ENCODE measurements around the gene TOR3A.

TOR3A gene

GRCh38 chr1:179066471-179066870 lies 15.4 kb upstream of the TOR3A start:
- DNase-seq (ENCODE audit: low read depth in 3 of 3) = no peak

- no peak for DNase-seq (ENCODE audit: low read depth in 3 of 3)
Observed at GRCh38 chr1:179077396-179077795, 4.5 kb upstream of the TOR3A start.

GRCh38 chr1:179079113-179079761 lies 2.6 kb upstream of the TOR3A start:
- peak in 1 of 3 donors; percentile 25 for DNase-seq (ENCODE audit: low read depth in 3 of 3)

- peak in 1 of 3 donors; percentile 18 for DNase-seq (ENCODE audit: low read depth in 3 of 3)
Observed at GRCh38 chr1:179080866-179081686, 794 bp upstream of the TOR3A start.

- DNase-seq (ENCODE audit: low read depth in 3 of 3) = peak in 1 of 3 donors; percentile 9
Observed at GRCh38 chr1:179082333-179082998, 596 bp downstream of the TOR3A start.

- peak in 1 of 3 donors; percentile 8 for DNase-seq (ENCODE audit: low read depth in 3 of 3)
Observed at GRCh38 chr1:179082999-179083335, 1.1 kb downstream of the TOR3A start.

- DNase-seq (ENCODE audit: low read depth in 3 of 3) = no peak
Observed at GRCh38 chr1:179083533-179083932, 1.7 kb downstream of the TOR3A start.

- no peak for DNase-seq (ENCODE audit: low read depth in 3 of 3)
Observed at GRCh38 chr1:179087665-179088064, 5.8 kb downstream of the TOR3A start.

GRCh38 chr1:179089827-179090482 lies 8.1 kb downstream of the TOR3A start:
- no peak for DNase-seq (ENCODE audit: low read depth in 3 of 3)

GRCh38 chr1:179090522-179090921 lies 8.7 kb downstream of the TOR3A start:
- DNase-seq (ENCODE audit: low read depth in 3 of 3) = no peak

- no peak for DNase-seq (ENCODE audit: low read depth in 3 of 3)
Observed at GRCh38 chr1:179090923-179091322, 9.1 kb downstream of the TOR3A start.

- no peak for DNase-seq (ENCODE audit: low read depth in 3 of 3)
Observed at GRCh38 chr1:179091691-179092165, 9.9 kb downstream of the TOR3A start.

- DNase-seq (ENCODE audit: low read depth in 3 of 3) = no peak
Observed at GRCh38 chr1:179092896-179093461, 11.1 kb downstream of the TOR3A start.

- DNase-seq (ENCODE audit: low read depth in 3 of 3) = no peak
Observed at GRCh38 chr1:179094818-179095217, 12.9 kb downstream of the TOR3A start.

GRCh38 chr1:179095377-179095776 lies 13.5 kb downstream of the TOR3A start:
- DNase-seq (ENCODE audit: low read depth in 3 of 3) = no peak

GRCh38 chr1:179095924-179096323 lies 14.1 kb downstream of the TOR3A start:
- no peak for DNase-seq (ENCODE audit: low read depth in 3 of 3)

GRCh38 chr1:179099891-179100290 lies 18.0 kb downstream of the TOR3A start:
- DNase-seq (ENCODE audit: low read depth in 3 of 3) = no peak

- no peak for DNase-seq (ENCODE audit: low read depth in 3 of 3)
Observed at GRCh38 chr1:179101566-179101965, 19.7 kb downstream of the TOR3A start.

GRCh38 chr1:179103999-179104398 lies 22.1 kb downstream of the TOR3A start:
- no peak for DNase-seq (ENCODE audit: low read depth in 3 of 3)

- no peak for DNase-seq (ENCODE audit: low read depth in 3 of 3)
Observed at GRCh38 chr1:179104611-179105250, 22.9 kb downstream of the TOR3A start.

- DNase-seq (ENCODE audit: low read depth in 3 of 3) = no peak
Observed at GRCh38 chr1:179105393-179105792, 23.5 kb downstream of the TOR3A start.

All from stimulated activated CD4-positive, alpha-beta T cell treated with anti-CD3 and anti-CD28 coated beads, TNF-alpha, amount 100 ng/mL, for 48 hours (primary cell).